Activated naive CD8-positive, alpha-beta T cell (primary cell): Measurements from ENCODE around the gene SETBP1.

Experiments
- H3K27ac Mint-ChIP-seq: one replicate; pipeline ENCODE4 v1.8.0; 2021; ENCODE audit warnings: mixed read lengths
- H3K27me3 Mint-ChIP-seq: one replicate; pipeline ENCODE4 v1.8.0; 2021; ENCODE audit warnings: mixed read lengths
- H3K36me3 Mint-ChIP-seq: one replicate; pipeline ENCODE4 v1.8.0; 2021; ENCODE audit warnings: mixed read lengths
- H3K4me1 Mint-ChIP-seq: one replicate; pipeline ENCODE4 v1.8.0; 2021; ENCODE audit warnings: low read depth, mixed read lengths
- H3K4me3 Mint-ChIP-seq: one replicate; pipeline ENCODE4 v1.8.0; 2021; ENCODE audit warnings: mild to moderate bottlenecking, mixed read lengths
- H3K9me3 Mint-ChIP-seq: one replicate; pipeline ENCODE4 v1.8.0; 2021; ENCODE audit warnings: low read depth, mixed read lengths

Gene SETBP1

GRCh38 chr18:44766450-44766849 lies 85.8 kb downstream of the SETBP1 start:
- Mint-ChIP-seq H3K9me3 (no peaks in the 10 kb centered on the region), H3K27me3 (no peaks in the 10 kb centered on the region), H3K27ac (no peak overlapping the region), H3K4me3 (no peak overlapping the region), H3K4me1 (no peaks in the 10 kb centered on the region), H3K36me3 (no peaks in the 10 kb centered on the region)

GRCh38 chr18:44767807-44768206 lies 87.1 kb downstream of the SETBP1 start:
- Mint-ChIP-seq H3K27me3 (no peaks in the 10 kb centered on the region), H3K4me3 (no peak overlapping the region), H3K9me3 (no peaks in the 10 kb centered on the region), H3K4me1 (no peaks in the 10 kb centered on the region), H3K27ac (no peak overlapping the region), H3K36me3 (no peaks in the 10 kb centered on the region)

- H3K4me1 Mint-ChIP-seq = no peaks in the 10 kb centered on the region
Observed at GRCh38 chr18:44770641-44771040, 90.0 kb downstream of the SETBP1 start.

GRCh38 chr18:44771572-44771955 lies 90.9 kb downstream of the SETBP1 start:
- Mint-ChIP-seq H3K27ac (no peak overlapping the region), H3K9me3 (no peaks in the 10 kb centered on the region), H3K4me3 (no peak overlapping the region), H3K36me3 (no peaks in the 10 kb centered on the region), H3K4me1 (no peaks in the 10 kb centered on the region), H3K27me3 (no peaks in the 10 kb centered on the region)

More at GRCh38 chr18:44770641-44771040, 90.0 kb downstream of the SETBP1 start:
- Mint-ChIP-seq H3K27me3 (no peaks in the 10 kb centered on the region), H3K36me3 (no peaks in the 10 kb centered on the region), H3K9me3 (no peaks in the 10 kb centered on the region), H3K27ac (no peak overlapping the region), H3K4me3 (no peak overlapping the region)

GRCh38 chr18:44771956-44772917 lies 91.5 kb downstream of the SETBP1 start:
- no peaks in the 10 kb centered on the region for H3K4me1 Mint-ChIP-seq
- H3K36me3 Mint-ChIP-seq = no peaks in the 10 kb centered on the region
- H3K27me3 Mint-ChIP-seq = no peaks in the 10 kb centered on the region
- H3K9me3 Mint-ChIP-seq = no peaks in the 10 kb centered on the region
- H3K27ac Mint-ChIP-seq = no peak overlapping the region
- no peak overlapping the region for H3K4me3 Mint-ChIP-seq

- Mint-ChIP-seq H3K36me3 (no peaks in the 10 kb centered on the region), H3K4me1 (no peaks in the 10 kb centered on the region), H3K27ac (no peak overlapping the region)
Observed at GRCh38 chr18:44773640-44774155, 93.0 kb downstream of the SETBP1 start.

GRCh38 chr18:44774191-44774590 lies 93.5 kb downstream of the SETBP1 start:
- Mint-ChIP-seq H3K27me3 (no peaks in the 10 kb centered on the region), H3K4me1 (no peaks in the 10 kb centered on the region), H3K9me3 (no peaks in the 10 kb centered on the region), H3K36me3 (no peaks in the 10 kb centered on the region), H3K4me3 (no peak overlapping the region), H3K27ac (no peak overlapping the region)

More at GRCh38 chr18:44773640-44774155, 93.0 kb downstream of the SETBP1 start:
- no peaks in the 10 kb centered on the region for H3K27me3 Mint-ChIP-seq
- no peaks in the 10 kb centered on the region for H3K9me3 Mint-ChIP-seq
- no peak overlapping the region for H3K4me3 Mint-ChIP-seq

GRCh38 chr18:44777457-44778192 lies 96.9 kb downstream of the SETBP1 start:
- Mint-ChIP-seq H3K4me1 (no peaks in the 10 kb centered on the region), H3K27ac (peak overlapping the region; percentile 23), H3K4me3 (no peak overlapping the region), H3K9me3 (no peaks in the 10 kb centered on the region), H3K27me3 (peaks cover 1% of the 10 kb centered on the region), H3K36me3 (no peaks in the 10 kb centered on the region)

- Mint-ChIP-seq H3K36me3 (no peaks in the 10 kb centered on the region), H3K27me3 (peaks cover 1% of the 10 kb centered on the region), H3K4me1 (no peaks in the 10 kb centered on the region), H3K4me3 (no peak overlapping the region), H3K27ac (no peak overlapping the region), H3K9me3 (no peaks in the 10 kb centered on the region)
Observed at GRCh38 chr18:44778788-44779187, 98.1 kb downstream of the SETBP1 start.

- Mint-ChIP-seq H3K27me3 (peaks cover 1% of the 10 kb centered on the region), H3K36me3 (no peaks in the 10 kb centered on the region), H3K4me1 (no peaks in the 10 kb centered on the region), H3K9me3 (no peaks in the 10 kb centered on the region), H3K4me3 (no peak overlapping the region), H3K27ac (no peak overlapping the region)
Observed at GRCh38 chr18:44779753-44780292, 99.1 kb downstream of the SETBP1 start.

- Mint-ChIP-seq H3K4me1 (no peaks in the 10 kb centered on the region), H3K9me3 (no peaks in the 10 kb centered on the region), H3K4me3 (no peak overlapping the region), H3K27ac (no peak overlapping the region), H3K27me3 (peaks cover 1% of the 10 kb centered on the region), H3K36me3 (no peaks in the 10 kb centered on the region)
Observed at GRCh38 chr18:44781886-44782285, 101.2 kb downstream of the SETBP1 start.

GRCh38 chr18:44782617-44783016 lies 101.9 kb downstream of the SETBP1 start:
- Mint-ChIP-seq H3K27ac (no peak overlapping the region), H3K4me3 (no peak overlapping the region), H3K4me1 (no peaks in the 10 kb centered on the region), H3K9me3 (no peaks in the 10 kb centered on the region), H3K36me3 (no peaks in the 10 kb centered on the region), H3K27me3 (peaks cover 1% of the 10 kb centered on the region)

- Mint-ChIP-seq H3K4me1 (no peaks in the 10 kb centered on the region), H3K27me3 (peaks cover 1% of the 10 kb centered on the region)
Observed at GRCh38 chr18:44783371-44783770, 102.7 kb downstream of the SETBP1 start.

GRCh38 chr18:44786257-44786656 lies 105.6 kb downstream of the SETBP1 start:
- no peaks in the 10 kb centered on the region for H3K27me3 Mint-ChIP-seq
- H3K27ac Mint-ChIP-seq = no peak overlapping the region

More at GRCh38 chr18:44783371-44783770, 102.7 kb downstream of the SETBP1 start:
- Mint-ChIP-seq H3K36me3 (no peaks in the 10 kb centered on the region), H3K27ac (no peak overlapping the region), H3K4me3 (no peak overlapping the region), H3K9me3 (no peaks in the 10 kb centered on the region)

GRCh38 chr18:44786688-44787087 lies 106.0 kb downstream of the SETBP1 start:
- Mint-ChIP-seq H3K27ac (no peak overlapping the region), H3K36me3 (no peaks in the 10 kb centered on the region), H3K27me3 (no peaks in the 10 kb centered on the region), H3K9me3 (no peaks in the 10 kb centered on the region), H3K4me1 (no peaks in the 10 kb centered on the region), H3K4me3 (no peak overlapping the region)

More at GRCh38 chr18:44786257-44786656, 105.6 kb downstream of the SETBP1 start:
- Mint-ChIP-seq H3K36me3 (no peaks in the 10 kb centered on the region), H3K4me1 (no peaks in the 10 kb centered on the region), H3K9me3 (no peaks in the 10 kb centered on the region), H3K4me3 (no peak overlapping the region)
